A549 (cell line): Measurements from ENCODE around the gene QKI. TPM values are rescaled to one million over a fixed set of nuclear protein-coding genes. Genes with fewer than 3 reads are reported as not detected.

Experiments used
- ATAC-seq, 2 experiments: fragments of 200-7000 bp in 1 of 2; fragments of >200 bp in 1 of 2; cut with Nextera tagmentation in 1 of 2; cut with Tn5 transposase in 1 of 2; 3 replicates each; pipeline versions ENCODE4 v1.8.0 to v1.9.1; 2018 to 2020; ENCODE audit warnings: mild to moderate bottlenecking in 1 of 2, moderate library complexity in 1 of 2
- CTCF ChIA-PET: fragments of 300-600 bp; sonication (Branson Sonifier 250); formaldehyde crosslinking; extraction: SDS; loops from one replicate; lab custom pipeline; 2021; ENCODE audit warnings: antibody characterized with exemption, inconsistent platforms; lab: Yijun Ruan, JAX
- POLR2A ChIA-PET: fragments of 350-600 bp; formaldehyde crosslinking; extraction: SDS; loops from one replicate; lab custom pipeline; 2021; ENCODE audit warnings: antibody characterized with exemption, inconsistent platforms; lab: Yijun Ruan, JAX
- DNase-seq, 2 experiments: peaks; one replicate each; pipeline versions ENCODE4 v3.0.0 to v3.0.0-alpha.2; 2011 to 2016; ENCODE audit warnings: low read depth in 1 of 2, low spot score in 1 of 2
- FAIRE-seq: peaks from 2 replicates; lab custom pipeline; 2011; peaks lifted over from hg19 to GRCh38; lab: Jason Lieb, UNC
- H3K27ac ChIP-seq, 2 experiments: fragments of >200 bp; sonication (Bioruptor Twin); formaldehyde crosslinking; 3 replicates each; pipeline ENCODE4 v1.5.1; 2016 to 2017
- H3K4me1 ChIP-seq: fragments of >200 bp; sonication (Bioruptor Twin); formaldehyde crosslinking; 3 replicates; pipeline ENCODE4 v1.6.1; 2016
- H3K4me2 ChIP-seq: fragments of >200 bp; sonication (Bioruptor Twin); formaldehyde crosslinking; 3 replicates; pipeline ENCODE4 v1.6.1; 2016
- H3K4me3 ChIP-seq: fragments of >200 bp; sonication (Bioruptor Twin); formaldehyde crosslinking; 3 replicates; pipeline ENCODE4 v1.5.1; 2016
- H3K9me3 ChIP-seq: fragments of >200 bp; sonication (Bioruptor Twin); formaldehyde crosslinking; 3 replicates; pipeline ENCODE4 v1.6.1; 2016
- BHLHE40 ChIP-seq: IDR thresholded peaks from 2 replicates; pipeline ENCODE4 v1.6.1; 2012; ENCODE audit warnings: low read depth, low read length, inconsistent platforms
- CEBPB ChIP-seq, 2 experiments: fragments of >200 bp in 1 of 2; sonication (Bioruptor Twin) in 1 of 2; formaldehyde crosslinking in 1 of 2; IDR thresholded peaks; 2 replicates each; pipeline ENCODE4 v1.6.1; 2012 to 2016
- CHD4 ChIP-seq: fragments of 200-600 bp; sonication (generic); IDR thresholded peaks from 2 replicates; pipeline ENCODE4 v1.6.1; 2016; ENCODE audit warnings: antibody characterized with exemption, mild to moderate bottlenecking, borderline replicate concordance
- FOSL2 ChIP-seq, 2 experiments: fragments of 450-650 bp in 1 of 2; fragments of >200 bp in 1 of 2; sonication (Bioruptor Twin) in 1 of 2; formaldehyde crosslinking; IDR thresholded peaks; 2 replicates each; pipeline versions ENCODE4 v1.5.0 to v1.6.1; 2016 to 2020; ENCODE audit warnings: mild to moderate bottlenecking in 1 of 2, moderate library complexity in 1 of 2
- FOXS1 ChIP-seq: fragments of 250-450 bp; sonication (Bioruptor Pico); IDR thresholded peaks from 2 replicates; pipeline ENCODE4 v1.5.0; 2020; ENCODE audit warnings: mild to moderate bottlenecking, moderate library complexity
- HEYL ChIP-seq: fragments of 250-450 bp; sonication (Bioruptor Pico); IDR thresholded peaks from 2 replicates; pipeline ENCODE4 v1.8.0; 2021; ENCODE audit warnings: mild to moderate bottlenecking, moderate library complexity
- HOXB5 ChIP-seq: fragments of 250-450 bp; sonication (Bioruptor Pico); IDR thresholded peaks from 2 replicates; pipeline ENCODE4 v1.5.0; 2020; ENCODE audit warnings: mild to moderate bottlenecking, moderate library complexity
- JUNB ChIP-seq: fragments of >200 bp; sonication (Bioruptor Twin); formaldehyde crosslinking; IDR thresholded peaks from 2 replicates; pipeline ENCODE4 v1.6.1; 2016
- KDM1A ChIP-seq: fragments of 200-600 bp; sonication (generic); IDR thresholded peaks from 2 replicates; pipeline ENCODE4 v1.6.1; 2016; ENCODE audit warnings: low read depth, mild to moderate bottlenecking
- RNF2 ChIP-seq: fragments of 200-600 bp; sonication (generic); IDR thresholded peaks from 2 replicates; pipeline ENCODE4 v1.6.1; 2016; ENCODE audit warnings: low read depth, mild to moderate bottlenecking, antibody characterized with exemption, moderate library complexity, borderline replicate concordance
- SMC3 ChIP-seq: fragments of >200 bp; sonication (Bioruptor Twin); formaldehyde crosslinking; IDR thresholded peaks from 3 replicates; pipeline ENCODE4 v1.6.1; 2018; ENCODE audit warnings: inconsistent platforms
- TFCP2L1 ChIP-seq: fragments of 250-450 bp; sonication (Bioruptor Pico); IDR thresholded peaks from 2 replicates; pipeline ENCODE4 v1.5.0; 2021; ENCODE audit warnings: mild to moderate bottlenecking
- ZFP36 ChIP-seq: fragments of 450-650 bp; IDR thresholded peaks from 2 replicates; pipeline ENCODE4 v1.6.1; 2014; ENCODE audit warnings: borderline replicate concordance; ENCODE audit not compliant: partially characterized antibody
- ZSCAN20 ChIP-seq: fragments of 250-450 bp; sonication (Bioruptor Pico); IDR thresholded peaks from 2 replicates; pipeline ENCODE4 v1.8.0; 2022; ENCODE audit warnings: mild to moderate bottlenecking, moderate library complexity
- WGBS: methylation state at CpG from one replicate; pipeline ENCODE4 v1.1.6; 2017; ENCODE audit errors: missing lambda C conversion rate; 5-methylcytosine and 5-hydroxymethylcytosine counted together
- polyA plus RNA-seq, 4 experiments: library from polyadenylated mRNA; depleted of rRNA in 3 of 4; stranded (reverse); fragments of >200 nt; fragmentation: RNase III in 1 of 4; extraction: RNeasy Plus Mini Kit Qiagen cat#74134 plus additional on column Dnase treatment in 1 of 4; gene quantifications; 2 replicates in 3 of 4; 3 replicates in 1 of 4; pipeline ENCODE4 v1.2.3, GENCODE V29; 2011 to 2017
- TF ChIP-seq, protein P1 (sequence below): fragments of 150-350 bp; IDR thresholded peaks from 2 replicates; pipeline ENCODE4 v1.6.1; 2014; ENCODE audit warnings: low read depth, mild to moderate bottlenecking, low read length

The QKI gene
- polyA plus RNA-seq, 2 of the 4 experiments (the other 2 are of a cell fraction), result 71.9 to 98.2 TPM

DNA sequence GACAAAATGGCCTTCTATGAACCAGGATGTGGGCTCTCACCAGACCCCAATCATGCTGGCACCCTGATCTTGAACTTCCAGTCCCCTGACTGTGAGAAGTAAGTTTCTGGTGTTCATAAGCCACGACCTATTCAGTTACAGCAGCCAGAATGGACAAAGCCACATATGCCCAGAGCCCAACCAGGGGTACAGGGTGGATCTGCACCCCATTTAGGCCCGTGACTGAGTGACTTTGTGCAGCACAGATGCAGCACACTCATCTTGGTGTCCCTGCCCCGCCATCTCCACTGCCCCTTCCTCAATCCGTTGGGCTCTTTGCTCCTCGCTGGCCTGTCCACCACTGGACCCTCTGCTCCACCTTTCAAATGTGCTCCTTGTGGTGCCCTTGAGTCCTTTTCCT, 205.6 kb downstream of the QKI start (continued):
- TF ChIP-seq KDM1A (no peak), CEBPB (IDR thresholded peaks at IDR 0.05) (no peak), RNF2 (no peak)

DNA sequence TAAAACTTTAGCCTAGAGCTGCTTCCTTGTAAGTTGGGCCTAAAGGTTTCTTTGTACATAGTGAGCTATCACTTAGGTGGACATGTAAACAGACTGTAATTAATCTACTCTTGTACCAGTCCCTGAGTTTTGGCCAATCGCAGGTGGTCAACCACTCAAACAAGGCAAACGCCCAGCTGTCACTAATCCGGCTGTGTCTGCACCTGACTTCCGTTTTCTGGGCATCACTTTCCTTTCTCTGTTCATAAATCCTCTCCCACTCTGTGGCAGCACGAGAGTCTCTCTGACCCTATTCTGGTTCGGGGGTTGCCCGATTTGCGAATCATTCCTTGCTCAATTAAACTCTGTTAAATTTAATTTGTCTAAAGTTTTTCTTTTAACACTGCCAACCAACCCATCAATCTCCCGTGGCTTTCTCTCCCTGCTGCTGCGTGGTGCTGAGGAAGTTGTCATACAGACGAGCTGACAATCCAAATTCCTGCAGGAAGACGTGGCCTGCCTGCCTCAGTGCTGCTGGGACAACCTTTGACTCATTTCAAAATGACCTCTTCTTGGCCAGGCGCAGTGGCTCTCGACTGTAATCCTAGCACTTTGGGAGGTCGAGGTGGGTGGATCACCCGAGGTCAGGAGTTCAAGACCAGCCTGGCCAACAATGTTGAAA, 206.3 kb downstream of the QKI start:
- POLR2A ChIA-PET, result no interaction called here

DNA sequence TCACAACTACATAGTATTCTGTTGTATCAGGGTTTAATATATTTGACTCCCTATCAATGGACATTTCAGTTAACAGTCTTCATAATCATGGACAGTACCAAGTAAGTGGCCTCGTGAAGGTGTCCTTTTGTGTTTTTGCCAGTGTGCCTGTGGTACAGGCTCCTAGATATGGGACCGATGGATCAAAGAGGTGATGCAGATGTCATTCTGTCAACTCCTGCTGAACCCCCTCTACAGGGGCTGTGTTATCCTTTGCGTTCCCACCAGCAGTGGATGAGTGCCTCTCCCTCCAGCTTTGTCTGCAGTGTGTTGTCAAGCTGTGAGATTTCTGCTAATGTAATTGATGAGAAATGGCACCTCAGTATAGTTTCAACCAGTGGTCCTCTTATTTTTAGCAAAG, 210.7 kb downstream of the QKI start:
- Histone ChIP-seq H3K4me1 (no peaks in the 10 kb centered on the region), H3K4me2 (no peak overlapping the region), H3K27ac (no peak overlapping the region), H3K9me3 (no peaks in the 10 kb centered on the region), H3K4me3 (no peak overlapping the region)
- ATAC-seq (no peak), FAIRE-seq (no peak), DNase-seq (no peak)
- CTCF ChIA-PET, result no interaction called here
- WGBS, result 86% methylated on average over 3 of the region's 3 CpGs
- POLR2A ChIA-PET, result interaction anchor here (0.7 kb wide), 1 partner anchor 181 kb away, joined by 6 read pairs; no protein-coding TSS in a partner anchor
- TF ChIP-seq SMC3, result no peak

More for the DNA sequence above, 206.3 kb downstream of the QKI start:
- FAIRE-seq (no peak), DNase-seq (no peak), ATAC-seq (no peak)
- no peak overlapping the region for H3K4me3 ChIP-seq
- no peak overlapping the region for H3K4me2 ChIP-seq
- no peaks in the 10 kb centered on the region for H3K4me1 ChIP-seq
- 64% methylated on average over 16 of the region's 16 CpGs for WGBS
- CTCF ChIA-PET, result no interaction called here
- H3K9me3 ChIP-seq, result no peaks in the 10 kb centered on the region
- H3K27ac ChIP-seq, result no peak overlapping the region
- TF ChIP-seq ZSCAN20 (CRISPR knock-in tag) (no peak), FOXS1 (no peak), CHD4 (no peak), JUNB (no peak), FOSL2 (IDR thresholded peaks at IDR 0.05) (no peak), FOSL2 (CRISPR knock-in tag; IDR thresholded peaks at IDR 0.05) (no peak), HEYL (CRISPR knock-in tag) (no peak), TFCP2L1 (CRISPR knock-in tag) (no peak), HOXB5 (CRISPR knock-in tag) (no peak)

DNA sequence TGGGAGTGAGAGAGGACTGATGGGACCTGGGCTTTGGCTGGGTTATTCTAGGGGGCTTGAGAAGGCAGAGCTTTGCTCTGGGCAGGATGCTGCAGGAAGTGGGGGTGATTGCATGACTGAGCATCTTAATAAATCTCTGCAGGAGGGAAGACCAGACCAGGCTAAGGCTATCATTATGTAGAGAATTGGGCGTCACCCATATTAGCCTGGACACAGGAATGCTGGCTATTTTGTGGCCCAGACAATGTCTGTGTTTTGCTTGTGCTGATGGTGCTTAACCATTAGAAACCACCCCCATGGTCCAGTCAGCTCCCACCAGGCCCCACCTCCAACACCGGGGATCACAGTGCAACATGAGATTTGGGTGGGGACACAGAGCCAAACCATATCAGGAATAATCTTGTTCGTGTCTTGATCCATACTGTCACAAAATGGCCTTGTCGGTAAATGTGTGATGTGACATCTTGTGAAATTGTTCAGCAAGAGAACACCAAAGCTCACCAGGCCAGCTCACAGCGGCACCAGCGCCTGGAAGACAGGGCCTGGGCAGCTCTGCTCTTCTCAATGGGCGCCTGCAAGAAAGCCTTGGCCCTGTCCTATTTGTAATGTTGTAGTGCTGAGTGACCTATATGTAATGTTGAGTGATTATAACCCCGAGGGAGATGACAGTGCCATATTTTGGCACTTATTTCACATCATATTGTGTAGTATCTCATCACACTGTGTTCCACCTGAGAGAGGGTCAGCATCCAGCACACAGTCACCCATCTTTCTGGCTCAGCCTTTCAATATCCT, 211.8 kb downstream of the QKI start:
- WGBS, result 66% methylated on average over 8 of the region's 8 CpGs
- no peak for DNase-seq
- TF ChIP-seq CHD4 (no peak), BHLHE40 (no peak), ZFP36 (no peak)
- TF ChIP-seq, protein P1, sequence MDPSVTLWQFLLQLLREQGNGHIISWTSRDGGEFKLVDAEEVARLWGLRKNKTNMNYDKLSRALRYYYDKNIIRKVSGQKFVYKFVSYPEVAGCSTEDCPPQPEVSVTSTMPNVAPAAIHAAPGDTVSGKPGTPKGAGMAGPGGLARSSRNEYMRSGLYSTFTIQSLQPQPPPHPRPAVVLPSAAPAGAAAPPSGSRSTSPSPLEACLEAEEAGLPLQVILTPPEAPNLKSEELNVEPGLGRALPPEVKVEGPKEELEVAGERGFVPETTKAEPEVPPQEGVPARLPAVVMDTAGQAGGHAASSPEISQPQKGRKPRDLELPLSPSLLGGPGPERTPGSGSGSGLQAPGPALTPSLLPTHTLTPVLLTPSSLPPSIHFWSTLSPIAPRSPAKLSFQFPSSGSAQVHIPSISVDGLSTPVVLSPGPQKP, result no peak
- Histone ChIP-seq H3K9me3 (no peaks in the 10 kb centered on the region), H3K4me2 (no peak overlapping the region), H3K27ac (no peak overlapping the region), H3K4me1 (no peaks in the 10 kb centered on the region), H3K4me3 (no peak overlapping the region)
- no peak for FAIRE-seq
- POLR2A ChIA-PET, result no interaction called here
- CTCF ChIA-PET, result no interaction called here
- ATAC-seq, result no peak
